22Rv1 (cell line): ENCODE measurements around the gene SMTN.

Source experiments
- CTCF ChIP-seq: fragments of 450-650 bp; IDR thresholded peaks from 2 replicates; pipeline ENCODE4 v1.5.1; 2017; ENCODE audit warnings: mild to moderate bottlenecking
- ZFX ChIP-seq: fragments of 450-650 bp; IDR thresholded peaks from 2 replicates; pipeline ENCODE4 v1.6.1; 2017; ENCODE audit warnings: antibody characterized with exemption, borderline replicate concordance

- no peak for TF ChIP-seq CTCF
- no peak for TF ChIP-seq ZFX
Measured at GRCh38 chr22:31120642-31121041, 39.5 kb downstream of the SMTN start.
